Sigmoid colon (tissue), 7 donors: Measurements from ENCODE around the gene SPTY2D1. TPM values are rescaled to one million over a fixed set of nuclear protein-coding genes. Genes with fewer than 3 reads are reported as not detected.
"Not testable (repeated sequence)": the region's sequence is repeated elsewhere in the genome, so short reads cannot be mapped to it uniquely, and the experiment has no call there.

Experiments
- DNase-seq: peaks from one replicate; pipeline ENCODE4 v3.0.0-alpha.2; 2019
- H3K27ac ChIP-seq, 4 donors: fragments of 200-600 bp; sonication (generic); one replicate each; pipeline ENCODE4 v1.5.1; 2016 to 2019; ENCODE audit warnings: mild to moderate bottlenecking in 1 of 4
- H3K27me3 ChIP-seq, 3 donors: fragments of 200-600 bp; sonication (generic); one replicate each; pipeline ENCODE4 v1.5.1; 2019; ENCODE audit warnings: mild to moderate bottlenecking in 1 of 3
- H3K36me3 ChIP-seq, 4 donors: fragments of 200-600 bp; sonication (generic); one replicate each; pipeline ENCODE4 v1.5.1; 2016 to 2019
- H3K4me1 ChIP-seq, 4 donors: fragments of 200-600 bp; sonication (generic); one replicate each; pipeline ENCODE4 v1.5.1; 2017 to 2019
- H3K4me3 ChIP-seq, 4 donors: fragments of 200-600 bp; sonication (generic); one replicate each; pipeline ENCODE4 v1.5.1; 2017 to 2019; ENCODE audit warnings: mild to moderate bottlenecking in 2 of 4, moderate library complexity in 1 of 4
- H3K9me3 ChIP-seq, 4 donors: fragments of 200-600 bp in 3 of 4; sonication (generic) in 3 of 4; one replicate each; pipeline versions ENCODE4 v1.5.1 to v1.6.1; 2013 to 2019
- CTCF ChIP-seq, 4 experiments: fragments of 450-650 bp in 3 of 4; fragments of 200-600 bp in 1 of 4; IDR thresholded peaks; one replicate each; pipeline ENCODE4 v1.5.1; 2016 to 2019; ENCODE audit warnings: antibody characterized with exemption in 4 of 4, mild to moderate bottlenecking in 3 of 4, moderate library complexity in 2 of 4
- EP300 ChIP-seq, 4 donors: sonication (generic); formaldehyde crosslinking; IDR thresholded peaks; one replicate each; pipeline ENCODE4 v1.6.1; 2017; ENCODE audit warnings: antibody characterized with exemption in 4 of 4
- POLR2A ChIP-seq, 2 donors: fragments of 450-650 bp; IDR thresholded peaks; one replicate each; pipeline ENCODE4 v1.6.1; 2016; ENCODE audit warnings: antibody characterized with exemption in 2 of 2, mild to moderate bottlenecking in 2 of 2, moderate library complexity in 2 of 2
- POLR2AphosphoS5 ChIP-seq, 4 donors: sonication (generic); formaldehyde crosslinking; IDR thresholded peaks; one replicate each; pipeline ENCODE4 v1.6.1; 2017; ENCODE audit warnings: antibody characterized with exemption in 4 of 4
- WGBS, 2 donors: extraction: QIAGEN DNeasy Blood & Tissue Kit; methylation state at CpG; one replicate each; pipeline ENCODE4 v1.1.7; 2013; 5-methylcytosine and 5-hydroxymethylcytosine counted together
- intact Hi-C: fragments of 100-400 bp; cut with DNase I; formaldehyde crosslinking; loops from one replicate; pipeline ENCODE4 v1.15.1; 2023
- polyA plus RNA-seq, 3 donors: library from polyadenylated mRNA; stranded (reverse); fragments of 200-250 nt; gene quantifications; one replicate each; pipeline ENCODE4 v1.2.3, GENCODE V29; 2013
- total RNA-seq, 4 donors: library from RNA; depleted of rRNA; stranded (reverse); fragments of >200 nt; gene quantifications; one replicate each; pipeline ENCODE4 v1.1.0, GENCODE V29; 2016
- donor health status: healthy with polysubstance abuse.
- donor health status: Bipolar disorder and iron deficiency.
- donor health status: healthy.

SPTY2D1 gene
- total and polyA plus RNA-seq, 7 donors, result 4.2 to 16.3 (median 9.6) TPM

GRCh38 chr11:18594999-18595749, 39.0 kb downstream of the SPTY2D1 start:
- no peak for TF ChIP-seq CTCF (IDR thresholded peaks at IDR 0.05)
- TF ChIP-seq POLR2A (IDR thresholded peaks at IDR 0.05), result no peak
- no peak for TF ChIP-seq POLR2AphosphoS5 (IDR thresholded peaks at IDR 0.05)
- no peak for TF ChIP-seq EP300 (IDR thresholded peaks at IDR 0.05)
- intact Hi-C loops, result no loop called here
- no peaks in the 10 kb centered on the region for H3K27me3 ChIP-seq
- H3K4me3 ChIP-seq, result no peak overlapping the region
- no peaks in the 10 kb centered on the region for H3K9me3 ChIP-seq
- no peak overlapping the region for H3K27ac ChIP-seq
- H3K36me3 ChIP-seq, result peaks cover 0 to 10% (median 2%) of the 10 kb centered on the region in 4 donors
- 69 to 82% methylated on average over 5 of the region's 5 CpGs for WGBS, 2 donors
- H3K4me1 ChIP-seq, result peaks cover 0 to 10% (median 9%) of the 10 kb centered on the region in 4 donors
- no peak for DNase-seq

- WGBS, 2 donors, result 92 to 96% methylated on average over 5 of the region's 5 CpGs
- Histone ChIP-seq H3K36me3 (peaks cover 0 to 10% (median 2%) of the 10 kb centered on the region in 4 donors), H3K4me1 (peaks cover 0 to 21% (median 20%) of the 10 kb centered on the region in 4 donors)
- H3K4me3 ChIP-seq, H3K9me3 ChIP-seq, intact Hi-C loops, DNase-seq, H3K27ac ChIP-seq, H3K27me3 ChIP-seq: not testable (repeated sequence)
These were observed 40.1 kb downstream of the SPTY2D1 start for GRCh38 chr11:18594088-18594487.

- TF ChIP-seq POLR2A (IDR thresholded peaks at IDR 0.05) (no peak), POLR2AphosphoS5 (IDR thresholded peaks at IDR 0.05) (no peak), EP300 (IDR thresholded peaks at IDR 0.05) (no peak), CTCF (IDR thresholded peaks at IDR 0.05) (no peak)
- Histone ChIP-seq H3K9me3 (no peaks in the 10 kb centered on the region), H3K27me3 (no peaks in the 10 kb centered on the region), H3K4me3 (no peak overlapping the region), H3K27ac (no peak overlapping the region), H3K4me1 (peaks cover 0 to 40% (median 35%) of the 10 kb centered on the region in 4 donors), H3K36me3 (peaks cover 0 to 1% (median under 1%) of the 10 kb centered on the region in 4 donors)
- WGBS, 2 donors, result 54 to 71% methylated on average over 2 of the region's 2 CpGs
- DNase-seq, result no peak
- intact Hi-C loops, result no loop called here
These were observed 43.6 kb downstream of the SPTY2D1 start for GRCh38 chr11:18590571-18590970.

GRCh38 chr11:18588297-18589252, 45.6 kb downstream of the SPTY2D1 start, which contains the start of gene UEVLD:
Gene UEVLD (minus strand): TSS chr11:18588734. CDS start chr11:18588654, 80 bp downstream.
- intact Hi-C loops, result loop anchor here (2.0 to 5.0 kb wide), 5 partner anchors 46 to 1381 kb away; partner anchors contain the start of genes PIK3C2A and SPTY2D1
- Histone ChIP-seq H3K4me3 (peak within 1 kb of the TSS; percentile 70 to 88 (median 84)), H3K36me3 (no peaks in the 10 kb centered on the region), H3K4me1 (peaks cover 0 to 40% (median 35%) of the 10 kb centered on the region in 4 donors), H3K27ac (peak within 1 kb of the TSS; percentile 85 to 88 (median 86)), H3K27me3 (no peaks in the 10 kb centered on the region), H3K9me3 (no peaks in the 10 kb centered on the region)
- DNase-seq, result peak; percentile 96
- peak in 1 of 4 donors; percentile 35 for TF ChIP-seq EP300 (IDR thresholded peaks at IDR 0.05)
- peak; percentile 72 to 75 for TF ChIP-seq POLR2A (IDR thresholded peaks at IDR 0.05)
- TF ChIP-seq CTCF (IDR thresholded peaks at IDR 0.05), result no peak
- peak; percentile 85 to 94 (median 91) for TF ChIP-seq POLR2AphosphoS5 (IDR thresholded peaks at IDR 0.05)
- WGBS, 2 donors, result 1 to 4% methylated on average over 50 of the region's 50 CpGs
